ENCODE results near the gene ASCC3. TPM values are rescaled to one million over a fixed set of nuclear protein-coding genes. Genes with fewer than 3 reads are reported as not detected.

The ASCC3 gene
- total and polyA plus RNA-seq, 2 experiments from 2014 or later, result 49.1 to 60.2 TPM

- in situ Hi-C loops (cut with MboI), result no loop called here
- Histone ChIP-seq H3K9me3 (ENCODE audit: low read depth) (no peaks in the 10 kb centered on the region), H3K4me2 (ENCODE audit: unreplicated experiment) (no peak overlapping the region), H2AFZ (no peak overlapping the region), H3K9ac (no peak overlapping the region), H3F3A (ENCODE audit: insufficient read depth) (peaks cover 8% of the 10 kb centered on the region; the same call in 1 of the 2 replicates), H3K27me3 (replicated peaks; ENCODE audit: insufficient read depth) (no peaks in the 10 kb centered on the region), H3K27ac (no peak overlapping the region), H3K9me2 (ENCODE audit: insufficient read depth) (no peaks in the 10 kb centered on the region), H3K79me2 (ENCODE audit: insufficient read depth) (0 out of 2 replicates have a peak, but pooled peaks cover 9% of the 10 kb centered on the region), H3K4me1 (ENCODE audit: insufficient read depth) (peaks cover 20% of the 10 kb centered on the region; the same call in 1 of the 2 replicates), H3K4me3 (no peak overlapping the region), H4K20me1 (ENCODE audit: insufficient read depth) (no peaks in the 10 kb centered on the region), H3K36me3 (ENCODE audit: low read depth) (peaks cover 11% of the 10 kb centered on the region; the same call in 1 of the 2 replicates)
- 95 to 100% methylated on average over 1 of the region's 1 CpG for WGBS, 2 experiments (ENCODE audit: low coverage in 1 of 2, low lambda C conversion rate in 2 of 2, missing lambda C conversion rate in 2 of 2)
- no peak for TF ChIP-seq EZH2 (IDR thresholded peaks at IDR 0.05; ENCODE audit: insufficient read depth, poor library complexity, severe bottlenecking)
- no peak for TF ChIP-seq EZH2phosphoT487 (IDR thresholded peaks at IDR 0.05; ENCODE audit: insufficient read depth, low read depth)
- no peak for DNase-seq
Observed at GRCh38 chr6:100724222-100724621, 156.9 kb downstream of the ASCC3 start.

DNA sequence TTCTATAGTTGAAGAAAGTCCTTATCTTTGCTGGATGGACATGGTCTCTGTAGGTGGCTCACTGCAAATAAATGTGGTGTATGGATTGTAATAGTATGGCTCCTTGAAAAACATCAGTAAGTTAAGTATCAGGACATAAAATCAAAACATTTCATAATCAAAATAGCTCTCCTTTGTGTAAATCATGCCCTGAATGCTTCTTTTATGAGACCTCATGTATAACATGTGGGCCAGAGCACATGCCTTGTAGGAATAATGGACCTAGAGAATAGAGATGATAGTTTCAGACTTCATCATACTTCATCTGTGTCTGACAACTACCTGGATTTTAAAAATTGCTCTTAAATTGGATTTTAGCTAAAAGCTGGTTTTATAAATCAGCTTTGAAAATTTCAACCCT is 159.9 kb downstream of the ASCC3 start:
- Histone ChIP-seq H3K9me2 (ENCODE audit: insufficient read depth) (no peaks in the 10 kb centered on the region), H3K9ac (no peak overlapping the region), H3K27me3 (replicated peaks; ENCODE audit: insufficient read depth) (no peaks in the 10 kb centered on the region), H3K4me2 (ENCODE audit: unreplicated experiment) (no peak overlapping the region), H2AFZ (no peak overlapping the region), H3K4me3 (no peak overlapping the region), H3K27ac (no peak overlapping the region), H3K9me3 (ENCODE audit: low read depth) (no peaks in the 10 kb centered on the region), H3K36me3 (ENCODE audit: low read depth) (peaks cover 11% of the 10 kb centered on the region; the same call in 1 of the 2 replicates), H4K20me1 (ENCODE audit: insufficient read depth) (no peaks in the 10 kb centered on the region), H3K79me2 (ENCODE audit: insufficient read depth) (no peaks in the 10 kb centered on the region), H3F3A (ENCODE audit: insufficient read depth) (peaks cover 8% of the 10 kb centered on the region; the same call in 1 of the 2 replicates), H3K4me1 (ENCODE audit: insufficient read depth) (peaks cover 5% of the 10 kb centered on the region; the same call in 1 of the 2 replicates)
- no peak for DNase-seq
- TF ChIP-seq EZH2phosphoT487 (IDR thresholded peaks at IDR 0.05; ENCODE audit: insufficient read depth, low read depth) (no peak), EZH2 (IDR thresholded peaks at IDR 0.05; ENCODE audit: insufficient read depth, poor library complexity, severe bottlenecking) (no peak)
- in situ Hi-C loops (cut with MboI), result no loop called here

DNA sequence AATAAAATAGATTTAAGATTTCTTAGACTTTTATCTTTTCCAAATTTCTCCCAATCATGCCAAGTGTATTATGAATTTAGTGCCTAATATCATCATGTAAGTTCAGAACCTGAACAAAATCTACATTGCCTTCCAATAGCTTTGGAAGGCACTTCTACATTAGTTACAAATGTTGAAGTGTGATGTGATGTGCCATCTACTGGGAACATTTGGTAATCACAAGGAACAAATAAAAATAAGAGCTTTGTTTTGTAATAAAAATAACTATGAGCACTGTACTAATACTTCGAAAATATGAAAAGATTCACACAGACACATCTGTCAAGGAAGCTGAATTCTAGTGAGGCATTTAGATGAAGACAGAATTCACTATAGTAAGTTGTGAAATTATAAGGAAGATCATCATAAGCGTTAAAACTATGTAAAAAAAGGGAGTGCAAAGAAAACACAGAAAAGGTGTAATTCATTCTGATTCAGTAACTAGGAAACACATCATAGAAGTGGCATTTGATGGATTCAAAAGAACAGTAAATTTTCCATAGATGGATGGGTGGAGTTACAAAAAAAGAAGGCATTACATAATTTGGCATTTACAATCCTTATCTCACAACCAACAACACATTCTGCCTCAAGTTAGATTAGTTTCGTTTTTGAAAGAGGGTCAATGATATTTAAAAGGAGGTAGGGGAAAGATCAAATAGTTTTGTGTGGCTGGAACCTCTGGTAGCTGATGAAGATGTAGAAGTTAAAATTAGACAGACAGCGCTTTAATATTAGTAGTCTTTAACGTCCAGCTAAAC is 161.0 kb downstream of the ASCC3 start:
- in situ Hi-C loops (cut with MboI), result no loop called here
- no peaks in the 10 kb centered on the region for H4K20me1 ChIP-seq (ENCODE audit: insufficient read depth)
- H3K79me2 ChIP-seq (ENCODE audit: insufficient read depth), result no peaks in the 10 kb centered on the region
- H3K9me3 ChIP-seq (ENCODE audit: low read depth), result no peaks in the 10 kb centered on the region
- H3K4me2 ChIP-seq (ENCODE audit: unreplicated experiment), result peak overlapping the region; percentile 21
- no peaks in the 10 kb centered on the region for H3K9me2 ChIP-seq (ENCODE audit: insufficient read depth)
- H3F3A ChIP-seq (ENCODE audit: insufficient read depth), result peaks cover 8% of the 10 kb centered on the region; the same call in 1 of the 2 replicates
- 67 to 72% methylated on average over 5 of the region's 5 CpGs for WGBS, 2 experiments (ENCODE audit: low coverage in 1 of 2, low lambda C conversion rate in 2 of 2, missing lambda C conversion rate in 2 of 2)
- peak overlapping the region; percentile 32; the same call in 1 of the 2 replicates for H2AFZ ChIP-seq
- peaks cover 5% of the 10 kb centered on the region; the same call in 1 of the 2 replicates for H3K4me1 ChIP-seq (ENCODE audit: insufficient read depth)
- TF ChIP-seq EZH2phosphoT487 (IDR thresholded peaks at IDR 0.05; ENCODE audit: insufficient read depth, low read depth) (no peak), EZH2 (IDR thresholded peaks at IDR 0.05; ENCODE audit: insufficient read depth, poor library complexity, severe bottlenecking) (no peak)
- H3K36me3 ChIP-seq (ENCODE audit: low read depth), result peaks cover 17% of the 10 kb centered on the region; the same call in 1 of the 2 replicates
- no peaks in the 10 kb centered on the region for H3K27me3 ChIP-seq (replicated peaks; ENCODE audit: insufficient read depth)
- H3K4me3 ChIP-seq, result no peak overlapping the region
- peak; percentile 48 for DNase-seq
- H3K27ac ChIP-seq, result no peak overlapping the region
- H3K9ac ChIP-seq, result no peak overlapping the region

GRCh38 chr6:100712997-100713396 is 168.1 kb downstream of the ASCC3 start:
- Histone ChIP-seq H2AFZ (no peak overlapping the region), H3F3A (ENCODE audit: insufficient read depth) (no peaks in the 10 kb centered on the region), H3K27me3 (replicated peaks; ENCODE audit: insufficient read depth) (no peaks in the 10 kb centered on the region), H4K20me1 (ENCODE audit: insufficient read depth) (no peaks in the 10 kb centered on the region), H3K9ac (no peak overlapping the region), H3K27ac (no peak overlapping the region), H3K9me2 (ENCODE audit: insufficient read depth) (no peaks in the 10 kb centered on the region), H3K4me1 (ENCODE audit: insufficient read depth) (no peaks in the 10 kb centered on the region), H3K4me3 (no peak overlapping the region), H3K9me3 (ENCODE audit: low read depth) (no peaks in the 10 kb centered on the region), H3K36me3 (ENCODE audit: low read depth) (0 out of 2 replicates have a peak, but pooled peaks cover 19% of the 10 kb centered on the region), H3K4me2 (ENCODE audit: unreplicated experiment) (no peak overlapping the region), H3K79me2 (ENCODE audit: insufficient read depth) (peaks cover 6% of the 10 kb centered on the region; the same call in 1 of the 2 replicates)
- in situ Hi-C loops (cut with MboI), result no loop called here
- no peak for TF ChIP-seq EZH2phosphoT487 (IDR thresholded peaks at IDR 0.05; ENCODE audit: insufficient read depth, low read depth)
- no peak for TF ChIP-seq EZH2 (IDR thresholded peaks at IDR 0.05; ENCODE audit: insufficient read depth, poor library complexity, severe bottlenecking)
- no peak for DNase-seq
- WGBS, 2 experiments (ENCODE audit: low coverage in 1 of 2, low lambda C conversion rate in 2 of 2, missing lambda C conversion rate in 2 of 2), result 97% methylated on average over 6 of the region's 6 CpGs

Data from GM23248 (cell line).